Epithelial cell of esophagus (primary cell): Measurements from ENCODE around the gene OR10A3.

Experiments used
- DNase-seq: peaks from one replicate; pipeline ENCODE4 v3.0.0; 2010; ENCODE audit warnings: low read depth
- H3K4me3 ChIP-seq: 2 replicates; pipeline ENCODE4 v1.5.1; 2011; ENCODE audit warnings: mild to moderate bottlenecking, low read length, control low read depth
- TF ChIP-seq, protein P1 (sequence below): IDR thresholded peaks from 2 replicates; pipeline ENCODE4 v1.5.1; 2011; ENCODE audit warnings: low read depth, mild to moderate bottlenecking, low read length, control low read depth, inconsistent platforms; ENCODE audit not compliant: insufficient read depth; ENCODE audit errors: missing control alignments

OR10A3 gene

GRCh38 chr11:7889985-7890384 is 51.5 kb downstream of the OR10A3 start:
- TF ChIP-seq, protein P1, sequence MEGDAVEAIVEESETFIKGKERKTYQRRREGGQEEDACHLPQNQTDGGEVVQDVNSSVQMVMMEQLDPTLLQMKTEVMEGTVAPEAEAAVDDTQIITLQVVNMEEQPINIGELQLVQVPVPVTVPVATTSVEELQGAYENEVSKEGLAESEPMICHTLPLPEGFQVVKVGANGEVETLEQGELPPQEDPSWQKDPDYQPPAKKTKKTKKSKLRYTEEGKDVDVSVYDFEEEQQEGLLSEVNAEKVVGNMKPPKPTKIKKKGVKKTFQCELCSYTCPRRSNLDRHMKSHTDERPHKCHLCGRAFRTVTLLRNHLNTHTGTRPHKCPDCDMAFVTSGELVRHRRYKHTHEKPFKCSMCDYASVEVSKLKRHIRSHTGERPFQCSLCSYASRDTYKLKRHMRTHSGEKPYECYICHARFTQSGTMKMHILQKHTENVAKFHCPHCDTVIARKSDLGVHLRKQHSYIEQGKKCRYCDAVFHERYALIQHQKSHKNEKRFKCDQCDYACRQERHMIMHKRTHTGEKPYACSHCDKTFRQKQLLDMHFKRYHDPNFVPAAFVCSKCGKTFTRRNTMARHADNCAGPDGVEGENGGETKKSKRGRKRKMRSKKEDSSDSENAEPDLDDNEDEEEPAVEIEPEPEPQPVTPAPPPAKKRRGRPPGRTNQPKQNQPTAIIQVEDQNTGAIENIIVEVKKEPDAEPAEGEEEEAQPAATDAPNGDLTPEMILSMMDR = no peak
- H3K4me3 ChIP-seq = no peak overlapping the region
- DNase-seq = no peak
